Germinal center (tissue), 1 donor: Measurements from ENCODE around the gene SLC25A26.

Source experiments
- DNase-seq: peaks from one replicate; pipeline ENCODE4 v3.0.0; 2012; ENCODE audit warnings: mixed read lengths, low spot score

Gene SLC25A26

DNA sequence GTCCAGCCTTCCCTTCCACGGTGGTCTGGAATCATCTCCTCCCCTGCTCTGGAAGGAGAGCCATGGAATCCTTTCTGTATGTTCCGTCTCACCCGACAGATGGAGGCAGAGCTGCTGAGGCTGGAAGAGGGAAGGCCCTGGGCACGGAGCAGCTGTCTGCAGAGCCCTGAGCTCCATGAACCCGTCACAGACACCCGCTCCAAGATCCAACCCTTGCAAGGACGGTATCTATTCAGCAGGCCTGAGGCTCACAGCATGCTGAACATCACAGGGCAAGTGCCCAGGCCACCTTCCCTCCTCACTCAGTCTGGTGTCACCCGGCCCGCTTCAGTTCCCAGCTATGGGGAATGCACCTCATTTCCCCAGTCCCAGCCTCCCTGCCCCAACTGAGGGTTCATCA, 176.1 kb downstream of the SLC25A26 start:
- DNase-seq, result no peak

DNA sequence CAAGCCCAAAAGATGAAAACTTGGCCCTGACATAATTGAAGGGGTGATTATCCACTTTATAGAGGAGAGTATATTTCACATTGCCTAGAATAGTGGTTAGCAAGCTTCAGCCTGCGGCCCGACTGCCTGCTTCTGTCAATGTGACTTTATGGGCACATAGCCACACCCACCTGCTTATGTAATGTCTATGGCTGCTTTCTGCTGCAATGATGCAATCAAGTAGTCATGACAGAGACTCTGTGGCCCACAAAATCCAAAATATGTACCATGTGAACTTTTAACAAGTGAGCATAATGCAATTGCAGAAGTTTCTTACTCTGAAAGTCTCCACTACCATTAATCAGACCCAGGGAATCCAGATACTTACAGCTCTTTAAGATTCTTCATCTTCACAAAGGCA, 176.9 kb downstream of the SLC25A26 start:
- DNase-seq, result no peak

DNA sequence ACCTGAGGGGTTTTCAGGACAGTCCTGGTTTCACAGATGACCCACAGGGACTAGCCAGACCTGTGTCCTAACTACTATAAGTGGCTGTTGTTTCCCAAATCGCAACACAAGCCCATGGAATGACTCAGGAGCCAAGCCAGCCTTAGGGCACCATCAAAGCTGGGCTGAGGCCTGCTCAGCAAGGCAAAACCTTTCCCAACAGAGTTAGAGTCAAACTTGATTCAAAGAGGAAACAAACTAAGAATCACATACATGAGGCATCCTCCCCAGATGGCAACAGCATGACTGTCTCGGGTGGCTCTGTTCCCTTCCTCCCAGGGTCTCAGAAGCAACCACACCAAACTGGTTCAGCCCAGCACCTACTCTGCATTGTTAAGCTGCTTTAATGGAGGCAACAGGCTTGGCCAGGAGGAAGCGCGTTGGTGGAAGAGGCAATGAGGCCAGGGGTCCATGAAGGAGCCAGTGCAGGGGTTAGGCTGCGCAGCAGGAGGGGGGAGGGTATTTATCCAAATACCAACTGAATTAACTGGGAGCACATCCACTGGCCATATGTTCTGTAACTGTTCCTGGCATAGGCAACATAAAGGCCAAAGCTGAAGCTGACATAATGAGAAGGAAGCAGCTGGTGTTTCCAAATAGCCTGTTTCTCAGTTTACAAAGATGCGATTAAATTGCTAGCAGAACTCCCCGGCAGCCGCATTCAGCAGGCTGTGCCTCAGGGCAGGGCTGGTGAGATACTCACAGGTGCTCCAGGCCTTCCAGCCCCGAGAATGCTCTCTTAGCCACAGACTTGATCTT, 177.6 kb downstream of the SLC25A26 start:
- no peak for DNase-seq

DNA sequence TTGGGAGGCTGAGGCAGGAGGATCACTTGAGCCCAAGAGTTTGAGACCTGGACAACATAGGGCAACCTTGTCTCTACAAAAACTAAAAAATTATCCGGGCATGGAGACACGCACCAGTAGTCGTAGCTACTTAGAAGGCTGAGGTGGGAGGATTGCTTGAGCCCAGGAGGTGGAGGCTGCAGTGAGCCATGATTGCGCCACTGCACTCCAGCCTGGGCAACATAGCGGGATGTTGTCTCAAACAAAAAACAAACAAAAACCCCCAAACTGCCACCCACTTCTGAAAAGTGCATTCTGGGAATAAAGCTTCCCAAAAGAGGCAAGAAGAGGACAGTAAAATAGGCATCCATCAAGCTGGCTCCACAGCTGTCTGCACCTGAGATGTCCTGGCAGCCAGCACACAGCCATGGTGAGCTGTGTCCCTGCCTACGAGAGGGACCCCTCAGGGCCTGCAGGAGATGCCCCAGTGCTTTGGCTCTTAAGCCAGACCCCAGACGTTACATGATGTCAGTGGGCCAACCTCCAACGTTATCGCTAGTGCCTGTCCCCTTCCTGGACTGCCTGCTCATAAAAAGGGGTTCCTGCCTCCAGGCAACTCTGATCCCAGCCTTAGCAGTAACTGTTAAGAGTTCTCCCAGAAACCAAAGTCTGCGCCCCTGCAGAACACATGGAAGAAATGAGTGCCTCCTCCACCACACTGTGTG, 178.9 kb downstream of the SLC25A26 start:
- no peak for DNase-seq

DNA sequence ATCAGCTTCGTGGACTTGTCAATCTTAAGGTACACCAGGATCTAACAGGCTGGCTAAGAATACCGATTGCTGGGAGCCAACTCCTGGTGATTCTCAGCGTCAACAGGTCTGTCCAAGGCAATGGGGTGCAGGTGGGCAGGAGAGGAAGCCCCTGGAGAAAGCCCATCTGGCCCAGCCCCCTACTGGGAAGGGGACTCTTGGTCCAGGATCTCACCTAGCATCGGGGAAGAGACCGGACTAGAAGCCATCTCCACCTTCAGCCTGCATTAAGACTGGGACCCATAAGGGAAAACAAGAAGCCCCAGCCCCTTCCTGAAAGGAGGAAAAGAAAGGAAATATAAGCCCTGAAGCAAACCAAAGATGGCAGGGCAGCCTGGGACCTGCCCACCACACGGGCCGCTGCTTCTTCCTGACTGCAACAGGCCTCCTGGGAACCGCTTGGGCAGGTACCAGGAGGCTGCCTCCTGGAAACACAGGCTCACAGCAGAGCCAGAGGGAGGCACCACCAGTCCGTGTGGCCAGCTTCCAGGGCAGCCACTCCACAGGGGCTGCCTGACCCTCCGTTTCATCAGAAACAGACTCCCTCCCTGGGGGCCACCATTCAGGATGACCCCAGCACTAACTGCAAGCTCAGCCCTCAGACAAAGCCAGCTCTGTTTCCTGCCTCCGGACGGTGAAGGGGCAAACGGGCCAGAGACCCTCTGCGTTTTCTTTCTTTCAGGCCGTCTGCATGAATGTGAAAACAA, 179.8 kb downstream of the SLC25A26 start:
- no peak for DNase-seq

DNA sequence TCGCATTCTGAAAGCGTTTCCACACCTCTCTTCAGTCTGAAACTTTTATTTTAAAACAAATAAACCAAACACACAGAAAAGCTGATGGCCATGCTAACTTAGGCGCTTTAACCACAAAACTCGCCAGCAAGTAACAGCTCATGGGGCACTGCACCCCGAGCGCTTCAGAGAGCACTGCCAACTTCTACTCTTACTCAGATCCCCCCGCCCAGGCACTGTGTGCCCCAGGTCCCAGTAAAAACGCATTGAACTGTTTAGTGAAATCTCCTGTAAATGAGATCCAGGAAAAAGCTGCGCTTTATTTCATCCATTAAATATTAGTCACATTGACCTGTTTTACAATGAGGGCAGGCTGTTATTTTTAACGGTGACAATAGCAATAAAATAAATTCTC, 180.4 kb downstream of the SLC25A26 start:
- no peak for DNase-seq

DNA sequence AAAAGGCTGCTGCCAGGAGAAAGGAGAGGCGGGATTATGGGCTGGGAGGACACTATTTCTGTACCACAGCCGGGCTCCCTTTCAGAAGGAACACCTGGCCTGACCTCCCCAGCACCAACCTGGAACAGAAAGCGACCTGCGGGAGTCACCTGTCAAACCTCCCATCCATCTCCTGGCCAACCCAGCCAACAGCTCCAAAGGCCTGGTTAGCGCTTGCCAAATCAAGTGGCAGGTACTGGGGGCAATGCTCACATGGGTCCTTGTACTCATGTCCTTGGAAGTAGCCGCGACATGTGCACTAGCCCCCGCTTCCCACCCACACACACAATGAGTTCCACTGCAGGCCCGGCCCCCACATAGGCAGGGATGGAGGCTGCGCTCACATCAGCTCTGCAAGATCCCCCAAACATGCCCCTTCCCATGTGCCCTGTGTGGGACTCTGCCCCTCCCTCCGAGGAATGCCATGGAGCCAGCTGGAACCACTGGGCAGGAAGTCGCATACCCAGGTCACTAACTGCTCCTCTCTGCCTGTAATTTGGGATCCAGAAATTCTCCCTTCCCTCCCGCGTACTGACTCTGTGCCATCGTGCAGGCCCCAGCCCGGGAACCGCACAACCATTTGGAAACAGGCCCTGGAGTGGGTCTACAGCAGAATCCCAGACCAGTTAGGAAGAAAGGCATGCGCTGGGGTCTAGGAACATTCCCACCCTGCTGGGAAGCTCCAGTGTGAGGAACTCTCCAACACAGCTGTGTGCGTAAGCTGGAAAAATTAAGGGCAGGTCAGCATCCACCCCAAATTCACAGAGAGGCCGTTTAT, 181.1 kb downstream of the SLC25A26 start:
- DNase-seq, result no peak

DNA sequence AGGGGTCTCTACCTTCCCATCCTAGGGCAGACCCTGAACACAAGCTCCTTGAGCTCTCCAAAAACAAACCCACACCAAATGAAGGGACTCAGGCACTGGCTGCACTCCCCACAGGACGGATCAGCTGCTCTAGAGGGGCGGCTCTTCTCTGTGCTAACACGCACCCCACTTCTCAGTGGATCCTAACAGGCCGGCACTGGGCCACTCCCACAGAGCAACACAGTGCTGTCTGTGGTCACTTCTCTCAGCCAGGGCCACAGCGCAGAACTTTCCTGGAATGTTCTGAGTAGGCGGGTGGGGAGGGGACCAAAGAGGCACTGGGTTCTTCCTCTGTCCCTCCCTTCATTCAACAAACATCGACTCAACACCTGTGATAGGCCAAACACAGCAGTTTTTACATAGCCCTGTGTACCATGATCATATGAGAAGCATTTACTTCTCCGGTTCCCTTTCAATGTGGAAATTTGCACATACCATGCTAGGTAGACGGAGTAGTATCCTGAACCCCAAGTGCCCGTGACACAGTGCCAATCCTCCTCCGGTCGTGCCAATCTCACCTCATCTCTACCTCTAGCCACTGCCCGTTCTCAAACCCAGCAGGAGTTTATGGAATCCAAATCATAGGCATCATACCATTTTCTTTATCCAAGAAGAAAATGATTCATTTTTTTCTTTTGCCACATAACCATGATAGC, 181.9 kb downstream of the SLC25A26 start:
- no peak for DNase-seq

DNA sequence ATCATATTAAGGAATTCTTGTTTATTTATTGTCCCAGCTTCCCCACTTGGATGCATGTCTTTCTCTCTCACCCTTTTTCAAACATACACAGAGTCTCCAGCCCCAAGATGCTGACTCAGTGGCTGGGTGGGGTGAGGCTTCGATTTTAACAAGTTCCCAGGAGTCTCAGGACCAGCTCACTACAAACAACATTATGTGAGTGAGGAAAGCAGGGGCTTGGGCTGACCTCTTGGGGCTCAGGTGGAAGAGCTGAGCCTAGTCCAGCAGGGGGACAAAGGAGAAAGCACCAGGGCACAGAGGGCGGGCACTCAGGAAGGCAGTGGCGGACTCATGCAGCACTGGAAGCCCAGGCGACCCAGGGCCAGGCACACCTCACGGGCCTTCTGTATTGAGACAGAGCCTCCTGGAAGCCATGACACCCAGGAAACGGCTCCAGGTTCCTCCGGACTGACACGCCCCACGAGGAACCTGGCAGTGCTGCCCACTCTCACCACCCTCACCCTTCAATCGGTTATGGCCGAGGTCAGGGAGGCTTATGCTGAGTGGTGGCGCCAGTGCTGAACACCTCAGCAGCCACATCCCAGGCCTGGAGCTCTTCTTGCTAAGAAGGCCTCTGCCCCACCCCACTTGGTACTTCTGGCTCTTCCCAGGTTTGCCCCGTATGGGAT, 182.7 kb downstream of the SLC25A26 start:
- DNase-seq, result no peak

DNA sequence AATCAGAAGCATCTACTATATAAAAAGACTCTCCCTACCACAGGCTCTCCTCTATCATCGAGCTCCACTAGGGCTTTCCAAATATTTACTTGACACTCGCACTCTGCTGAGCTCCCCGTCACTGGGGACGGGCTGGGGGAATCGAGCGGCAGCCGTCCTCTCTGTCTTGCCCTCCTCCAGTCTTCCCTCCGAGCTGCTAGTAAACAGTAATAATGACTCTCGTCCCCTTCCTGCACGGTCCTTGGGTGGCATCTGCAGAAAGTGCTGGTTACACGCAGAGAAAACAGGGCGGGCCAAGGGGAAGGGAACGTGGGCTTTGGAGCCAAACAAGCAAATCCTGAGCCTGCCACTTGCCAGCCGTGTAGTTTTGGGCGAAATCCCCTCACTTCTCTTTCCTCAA, 183.4 kb downstream of the SLC25A26 start:
- no peak for DNase-seq

DNA sequence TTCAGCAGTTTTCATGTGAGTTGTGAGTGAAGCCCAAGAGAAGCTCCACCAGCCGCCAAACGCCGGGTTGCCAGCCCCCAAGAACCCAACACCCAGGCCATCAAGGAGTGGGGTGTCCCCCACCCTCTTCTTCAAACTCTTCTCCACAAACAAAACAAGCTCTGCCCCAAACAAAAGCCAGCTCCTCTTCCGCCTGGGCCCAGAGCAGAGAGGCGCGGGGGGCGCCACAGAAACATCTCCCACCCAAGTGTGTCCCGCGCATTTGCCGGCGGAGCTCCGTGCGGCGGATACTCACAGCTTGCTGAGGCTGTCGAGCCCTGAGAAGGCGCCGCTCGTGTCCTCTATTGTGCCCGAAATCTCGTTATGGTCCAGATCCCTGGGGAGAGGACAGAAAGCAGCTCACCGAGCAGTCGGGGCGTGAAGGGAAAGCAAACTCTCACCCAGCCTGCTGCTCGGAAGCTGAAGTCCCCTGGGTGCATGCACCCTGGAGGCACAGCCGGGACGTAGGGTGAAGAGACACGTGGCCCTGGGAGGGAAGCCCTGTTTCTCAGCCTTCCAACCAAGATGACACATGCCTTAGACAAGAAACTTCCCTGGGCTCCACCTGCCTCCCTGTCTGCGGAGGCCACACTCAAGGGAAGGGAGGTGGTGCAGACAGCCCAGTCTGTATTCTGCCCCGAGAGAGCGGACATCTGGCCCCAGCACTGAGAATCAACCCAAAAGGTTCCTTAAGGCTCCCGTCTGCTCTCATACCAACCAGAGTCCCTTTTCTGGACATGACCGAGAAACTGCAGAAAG, 184.3 kb downstream of the SLC25A26 start:
- DNase-seq, result no peak

DNA sequence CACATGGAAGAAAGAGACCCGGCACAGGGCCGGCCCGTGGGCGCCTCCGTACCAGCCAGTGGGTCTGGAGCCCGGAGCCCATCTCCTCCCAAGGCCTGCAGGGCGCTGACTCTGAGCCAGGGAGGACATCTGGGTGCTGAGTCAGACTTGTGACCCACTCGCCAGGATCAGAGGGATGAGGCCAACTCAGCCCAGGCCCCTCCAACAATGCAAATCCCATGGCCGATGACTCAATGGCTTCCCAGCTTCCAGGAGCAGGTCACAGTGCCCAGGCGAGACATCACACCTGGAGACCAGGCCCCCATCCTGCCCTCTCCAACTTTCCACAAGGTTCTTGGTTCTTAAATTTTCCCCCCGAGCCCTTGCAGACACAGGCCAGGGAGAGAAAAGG, 184.9 kb downstream of the SLC25A26 start:
- DNase-seq, result no peak

DNA sequence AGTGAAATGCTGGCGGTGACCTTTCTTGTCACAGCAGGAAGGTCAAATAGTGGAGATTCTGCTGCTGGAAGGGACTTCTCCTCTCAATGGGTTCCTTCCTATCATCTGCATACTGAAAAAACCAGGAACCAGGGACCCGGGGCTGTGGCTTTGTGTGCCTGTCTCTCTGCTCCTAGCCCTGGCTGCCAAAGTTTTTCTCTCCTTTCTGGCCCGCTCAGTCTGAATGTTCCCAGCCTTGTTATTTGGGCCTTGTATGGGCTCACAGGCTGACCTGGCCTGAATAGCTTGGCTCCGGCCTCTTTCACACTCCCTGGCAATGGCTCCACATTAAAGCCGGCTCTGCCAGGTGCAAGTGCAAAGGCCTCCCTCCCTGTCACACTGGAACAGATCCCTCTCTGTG, 185.4 kb downstream of the SLC25A26 start:
- DNase-seq, result no peak

DNA sequence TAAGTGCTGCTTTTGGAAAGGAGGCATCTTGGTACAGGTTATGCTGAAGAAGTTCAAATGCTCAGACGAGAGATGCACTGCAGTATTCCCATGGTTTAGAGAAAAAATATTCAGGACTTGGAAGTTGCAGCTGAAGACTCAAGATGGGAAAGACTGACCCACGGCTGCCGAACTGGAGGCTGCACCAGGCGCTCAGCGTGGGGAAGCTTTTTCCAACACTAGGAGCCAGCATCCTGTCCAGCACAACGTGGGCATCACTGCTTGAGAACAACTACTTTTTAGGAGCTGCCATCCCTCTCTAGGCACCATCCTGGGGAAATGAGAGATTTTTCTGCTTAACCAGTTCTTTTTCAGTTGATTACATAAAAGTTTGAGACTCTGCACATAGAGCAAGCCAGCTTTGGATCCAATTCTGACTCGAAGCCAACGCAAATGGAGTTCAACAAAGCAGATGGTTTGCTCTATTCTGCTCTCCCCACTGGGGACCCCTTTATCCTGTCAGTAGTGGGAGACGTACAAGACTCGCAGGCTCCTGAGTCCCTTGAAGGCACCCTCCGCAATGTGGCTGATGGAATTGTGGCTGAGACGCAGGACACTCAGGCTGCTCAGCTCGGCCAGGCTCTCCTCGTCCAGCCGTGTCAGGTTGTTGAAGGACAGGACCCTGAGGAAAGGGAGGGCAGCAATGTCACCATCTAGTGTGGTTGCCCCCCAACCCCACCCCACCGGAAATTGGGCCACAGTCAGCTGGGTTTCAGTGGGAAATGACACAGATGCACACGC, 186.2 kb downstream of the SLC25A26 start:
- no peak for DNase-seq

DNA sequence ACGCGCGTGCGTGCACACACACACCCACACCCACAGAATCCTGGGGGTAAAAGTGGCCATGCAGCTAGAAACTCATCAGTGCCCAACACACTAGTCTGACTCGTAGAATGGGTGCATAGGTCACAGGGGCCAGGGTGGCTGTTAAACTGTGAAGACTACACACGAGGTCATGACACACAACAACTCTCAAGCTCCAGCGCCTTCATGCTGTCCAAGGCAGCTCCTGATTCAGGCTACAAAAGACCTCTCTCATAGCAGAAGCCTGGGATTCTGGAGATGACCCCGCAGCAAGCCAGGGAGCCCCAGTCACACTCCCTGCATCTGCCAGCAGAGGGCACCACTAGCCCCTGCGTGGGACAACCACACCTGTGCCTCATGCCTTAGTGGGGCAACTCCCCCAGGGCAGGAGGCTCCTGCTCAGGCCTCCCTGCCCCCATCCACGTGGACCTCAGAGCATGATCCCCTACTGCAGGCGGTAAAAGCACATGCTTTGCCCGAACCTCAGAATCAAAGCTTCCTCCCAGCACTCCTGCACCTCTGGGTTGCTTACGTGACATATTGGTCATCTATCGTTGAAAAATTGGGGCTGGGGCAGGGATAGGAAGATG, 186.9 kb downstream of the SLC25A26 start:
- peak; percentile 87 for DNase-seq

DNA sequence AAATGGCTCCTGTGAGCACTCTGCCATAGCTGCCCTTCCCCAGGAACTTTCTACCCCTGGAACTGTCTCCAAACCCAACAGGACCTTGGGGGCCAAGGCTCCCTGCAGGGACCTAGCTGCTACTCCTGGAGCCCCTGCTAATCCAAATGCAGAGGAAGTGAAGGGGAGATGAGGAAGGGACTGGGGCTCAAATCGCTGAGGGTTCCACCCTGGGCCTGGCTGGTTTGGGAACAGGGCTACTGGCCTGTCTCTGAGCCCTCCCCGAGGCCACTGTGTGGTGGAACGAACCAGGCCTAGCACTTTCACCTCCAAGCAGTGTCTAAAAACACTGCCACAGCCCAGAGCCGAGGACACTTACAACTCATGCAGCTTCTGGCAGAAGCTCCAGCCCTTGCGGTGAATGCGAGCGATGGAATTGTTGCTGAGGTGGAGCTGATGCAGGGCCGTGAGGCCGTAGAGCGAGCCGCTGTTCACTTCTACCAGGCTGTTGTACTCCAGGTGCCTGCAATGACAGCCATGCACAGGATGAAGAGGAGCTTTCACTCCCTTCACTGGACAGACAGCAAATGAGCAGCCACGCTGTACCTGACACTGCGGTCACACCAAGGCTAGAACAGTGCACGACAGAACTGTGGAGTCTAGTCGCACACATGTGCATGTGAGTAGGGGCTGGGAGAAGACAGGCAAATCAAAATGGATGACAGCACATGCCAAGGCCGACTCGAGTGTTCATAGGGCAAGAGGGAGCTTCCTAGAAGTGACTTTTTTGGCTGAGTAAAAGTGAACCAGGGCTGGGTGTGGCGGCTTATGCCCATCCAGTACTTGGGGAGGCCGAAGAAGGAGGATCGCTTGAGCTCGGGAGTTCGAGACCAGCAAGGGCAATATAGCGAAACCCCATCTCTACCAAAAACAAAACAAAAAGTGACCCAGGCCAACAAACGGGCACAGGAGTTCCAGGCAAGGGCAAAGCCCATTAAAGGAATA, 189.3 kb downstream of the SLC25A26 start:
- DNase-seq, result no peak

DNA sequence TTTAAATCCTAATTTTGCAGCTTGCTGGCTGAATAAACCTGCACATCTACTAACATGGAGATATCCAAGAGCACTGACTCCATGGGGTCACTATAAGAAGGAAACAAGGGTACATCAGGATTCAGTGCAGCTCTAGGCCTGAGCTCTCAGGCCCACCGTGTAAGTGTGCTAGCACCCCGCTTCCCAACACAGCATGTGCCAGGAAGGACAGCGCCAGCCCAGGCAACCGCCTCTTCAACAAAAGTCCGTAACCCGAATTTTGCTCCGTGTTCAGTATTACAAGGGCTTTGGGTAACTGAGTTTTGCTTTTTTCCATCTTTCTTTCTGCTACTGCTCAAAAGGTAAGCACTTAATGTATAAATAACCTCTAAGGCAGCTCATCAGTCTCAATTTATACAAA, 190.2 kb downstream of the SLC25A26 start:
- no peak for DNase-seq

DNA sequence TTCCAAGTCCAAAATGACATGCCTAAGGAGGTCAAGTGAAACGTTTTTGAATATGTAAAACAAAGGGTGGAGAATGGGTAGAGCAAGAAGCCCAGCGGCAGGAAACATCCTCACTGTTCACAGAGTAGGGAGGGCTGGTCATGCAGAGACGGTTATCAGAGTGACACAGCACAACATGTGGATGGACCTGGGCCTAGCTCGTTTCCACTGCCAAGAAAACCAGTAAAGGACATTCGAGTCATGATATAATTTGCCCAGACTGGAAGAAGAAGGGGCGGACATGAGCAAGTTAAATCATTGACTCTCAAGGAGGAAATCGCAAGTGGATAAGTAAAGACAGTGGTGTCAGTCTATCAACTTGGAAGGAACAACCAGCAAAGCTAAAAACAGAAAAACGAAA, 190.7 kb downstream of the SLC25A26 start:
- DNase-seq, result no peak
